Measurements from ENCODE around the gene PRKCE. TPM values are rescaled to one million over a fixed set of nuclear protein-coding genes. Genes with fewer than 3 reads are reported as not detected.
A peak's percentile ranks its signal among the peaks of the same experiment; 100 is the strongest.

The PRKCE gene
- polyA plus RNA-seq (2013, experiment 1 of 2), result 19.1 TPM
- polyA plus RNA-seq (2013, experiment 2 of 2), result 19.3 TPM

GRCh38 chr2:45651415-45652089, at the start of gene PRKCE:
PRKCE (plus strand) TSS chr2:45651675.
- Histone ChIP-seq H3K4me1 (ENCODE audit: control insufficient read depth, insufficient read depth, low read length, poor library complexity, severe bottlenecking) (peaks cover 7% of the 10 kb centered on the region), H3K4me3 (ENCODE audit: extremely low read depth, insufficient read depth, low read length, poor library complexity, severe bottlenecking) (peak within 1 kb of the TSS; percentile 91), H3K9me3 (ENCODE audit: control insufficient read depth, low read length) (no peaks in the 10 kb centered on the region), H3K36me3 (ENCODE audit: control insufficient read depth, insufficient read depth, low read length) (peaks cover 15% of the 10 kb centered on the region), H3K27ac (ENCODE audit: low read depth, low read length, severe bottlenecking) (peak within 1 kb of the TSS; percentile 78)
- WGBS, 2 experiments (ENCODE audit: insufficient coverage in 2 of 2), result 1% methylated on average over 22 to 27 of the region's 66 CpGs

- H3K27ac ChIP-seq (ENCODE audit: low read depth, low read length, severe bottlenecking), result no peak overlapping the region
- H3K4me1 ChIP-seq (ENCODE audit: control insufficient read depth, insufficient read depth, low read length, poor library complexity, severe bottlenecking), result no peaks in the 10 kb centered on the region
- H3K36me3 ChIP-seq (ENCODE audit: control insufficient read depth, insufficient read depth, low read length), result peaks cover 60% of the 10 kb centered on the region
- H3K9me3 ChIP-seq (ENCODE audit: control insufficient read depth, low read length), result no peaks in the 10 kb centered on the region
- H3K4me3 ChIP-seq (ENCODE audit: extremely low read depth, insufficient read depth, low read length, poor library complexity, severe bottlenecking), result no peak overlapping the region
- WGBS, 2 experiments (ENCODE audit: insufficient coverage in 2 of 2), result 100% methylated on average over 2 of the region's 2 CpGs; no CpG with 5 or more reads in 1 of the 2 experiments
Observed at GRCh38 chr2:45602624-45603023, 48.9 kb upstream of the PRKCE start.

GRCh38 chr2:45605116-45605515, 46.4 kb upstream of the PRKCE start:
- Histone ChIP-seq H3K27ac (ENCODE audit: low read depth, low read length, severe bottlenecking) (no peak overlapping the region), H3K4me3 (ENCODE audit: extremely low read depth, insufficient read depth, low read length, poor library complexity, severe bottlenecking) (no peak overlapping the region), H3K9me3 (ENCODE audit: control insufficient read depth, low read length) (no peaks in the 10 kb centered on the region), H3K4me1 (ENCODE audit: control insufficient read depth, insufficient read depth, low read length, poor library complexity, severe bottlenecking) (peaks cover 5% of the 10 kb centered on the region), H3K36me3 (ENCODE audit: control insufficient read depth, insufficient read depth, low read length) (peaks cover 41% of the 10 kb centered on the region)
- WGBS, 2 experiments (ENCODE audit: insufficient coverage in 2 of 2), result 80 to 100% methylated on average over 1 of the region's 2 CpGs

- WGBS, 2 experiments (ENCODE audit: insufficient coverage in 2 of 2), result 89% methylated on average over 1 of the region's 1 CpG; no CpG with 5 or more reads in 1 of the 2 experiments
- peaks cover 24% of the 10 kb centered on the region for H3K36me3 ChIP-seq (ENCODE audit: control insufficient read depth, insufficient read depth, low read length)
- H3K4me3 ChIP-seq (ENCODE audit: extremely low read depth, insufficient read depth, low read length, poor library complexity, severe bottlenecking), result no peak overlapping the region
- H3K27ac ChIP-seq (ENCODE audit: low read depth, low read length, severe bottlenecking), result no peak overlapping the region
- H3K9me3 ChIP-seq (ENCODE audit: control insufficient read depth, low read length), result no peaks in the 10 kb centered on the region
- H3K4me1 ChIP-seq (ENCODE audit: control insufficient read depth, insufficient read depth, low read length, poor library complexity, severe bottlenecking), result peaks cover 10% of the 10 kb centered on the region
Observed at GRCh38 chr2:45606796-45607195, 44.7 kb upstream of the PRKCE start.

- no peaks in the 10 kb centered on the region for H3K9me3 ChIP-seq (ENCODE audit: control insufficient read depth, low read length)
- peaks cover 12% of the 10 kb centered on the region for H3K4me1 ChIP-seq (ENCODE audit: control insufficient read depth, insufficient read depth, low read length, poor library complexity, severe bottlenecking)
- no peak overlapping the region for H3K4me3 ChIP-seq (ENCODE audit: extremely low read depth, insufficient read depth, low read length, poor library complexity, severe bottlenecking)
- WGBS, 2 experiments (ENCODE audit: insufficient coverage in 2 of 2), result no CpG with 5 or more reads among the region's 1 CpG
- no peak overlapping the region for H3K27ac ChIP-seq (ENCODE audit: low read depth, low read length, severe bottlenecking)
- peaks cover 17% of the 10 kb centered on the region for H3K36me3 ChIP-seq (ENCODE audit: control insufficient read depth, insufficient read depth, low read length)
Observed at GRCh38 chr2:45607701-45608100, 43.8 kb upstream of the PRKCE start.

- Histone ChIP-seq H3K36me3 (ENCODE audit: control insufficient read depth, insufficient read depth, low read length) (no peaks in the 10 kb centered on the region), H3K27ac (ENCODE audit: low read depth, low read length, severe bottlenecking) (peak overlapping the region; percentile 90), H3K4me3 (ENCODE audit: extremely low read depth, insufficient read depth, low read length, poor library complexity, severe bottlenecking) (peak overlapping the region; percentile 83), H3K4me1 (ENCODE audit: control insufficient read depth, insufficient read depth, low read length, poor library complexity, severe bottlenecking) (peaks cover 12% of the 10 kb centered on the region), H3K9me3 (ENCODE audit: control insufficient read depth, low read length) (no peaks in the 10 kb centered on the region)
- whole genome bisulfite sequencing, 2 experiments (ENCODE audit: insufficient coverage in 2 of 2), result 1 to 2% methylated on average over 16 to 20 of the region's 23 CpGs
Observed at GRCh38 chr2:45610281-45611019, 41.0 kb upstream of the PRKCE start.

- H3K27ac ChIP-seq (ENCODE audit: low read depth, low read length, severe bottlenecking), result peak within 1 kb of the TSS; percentile 90
- H3K36me3 ChIP-seq (ENCODE audit: control insufficient read depth, insufficient read depth, low read length), result no peaks in the 10 kb centered on the region
- H3K4me3 ChIP-seq (ENCODE audit: extremely low read depth, insufficient read depth, low read length, poor library complexity, severe bottlenecking), result peak within 1 kb of the TSS; percentile 83
- H3K4me1 ChIP-seq (ENCODE audit: control insufficient read depth, insufficient read depth, low read length, poor library complexity, severe bottlenecking), result peaks cover 12% of the 10 kb centered on the region
- H3K9me3 ChIP-seq (ENCODE audit: control insufficient read depth, low read length), result no peaks in the 10 kb centered on the region
- 0% methylated on average over 22 to 31 of the region's 44 CpGs for WGBS, 2 experiments (ENCODE audit: insufficient coverage in 2 of 2)
Observed at GRCh38 chr2:45611020-45611859, 40.2 kb upstream of the PRKCE start, which contains the start of gene SRBD1. SRBD1 (minus strand) TSS chr2:45611267; CDS start chr2:45605441, 5,826 bp downstream.

DNA sequence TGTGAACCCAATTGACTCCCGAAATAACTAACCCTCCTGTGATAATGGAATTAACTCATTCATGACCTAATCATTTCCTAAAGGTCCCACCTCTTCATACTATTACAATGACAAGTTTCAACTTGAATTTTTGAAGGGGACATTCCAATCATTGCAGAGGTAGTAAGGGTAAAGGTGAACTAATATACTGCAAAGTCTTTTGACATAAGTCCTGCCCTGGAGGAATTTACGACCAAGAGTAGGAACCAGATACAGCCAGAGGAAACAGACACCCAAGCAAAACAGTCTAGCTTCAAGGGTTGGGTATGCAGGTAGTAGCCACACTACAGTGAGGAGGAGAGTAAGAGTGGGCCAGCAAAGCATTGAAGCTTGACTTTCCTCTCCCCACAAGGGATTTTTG, 39.2 kb upstream of the PRKCE start:
- peaks cover 12% of the 10 kb centered on the region for H3K4me1 ChIP-seq (ENCODE audit: control insufficient read depth, insufficient read depth, low read length, poor library complexity, severe bottlenecking)
- no peak overlapping the region for H3K27ac ChIP-seq (ENCODE audit: low read depth, low read length, severe bottlenecking)
- H3K9me3 ChIP-seq (ENCODE audit: control insufficient read depth, low read length), result no peaks in the 10 kb centered on the region
- 75% methylated on average over 1 of the region's 2 CpGs; no CpG with 5 or more reads in 1 of the 2 experiments for WGBS, 2 experiments (ENCODE audit: insufficient coverage in 2 of 2)
- no peak overlapping the region for H3K4me3 ChIP-seq (ENCODE audit: extremely low read depth, insufficient read depth, low read length, poor library complexity, severe bottlenecking)
- H3K36me3 ChIP-seq (ENCODE audit: control insufficient read depth, insufficient read depth, low read length), result no peaks in the 10 kb centered on the region

- Histone ChIP-seq H3K4me1 (ENCODE audit: control insufficient read depth, insufficient read depth, low read length, poor library complexity, severe bottlenecking) (peaks cover 12% of the 10 kb centered on the region), H3K27ac (ENCODE audit: low read depth, low read length, severe bottlenecking) (no peak overlapping the region), H3K4me3 (ENCODE audit: extremely low read depth, insufficient read depth, low read length, poor library complexity, severe bottlenecking) (no peak overlapping the region), H3K36me3 (ENCODE audit: control insufficient read depth, insufficient read depth, low read length) (no peaks in the 10 kb centered on the region), H3K9me3 (ENCODE audit: control insufficient read depth, low read length) (no peaks in the 10 kb centered on the region)
- 100% methylated on average over 1 of the region's 2 CpGs for WGBS, 2 experiments (ENCODE audit: insufficient coverage in 2 of 2)
Observed at GRCh38 chr2:45612731-45613130, 38.7 kb upstream of the PRKCE start.

DNA sequence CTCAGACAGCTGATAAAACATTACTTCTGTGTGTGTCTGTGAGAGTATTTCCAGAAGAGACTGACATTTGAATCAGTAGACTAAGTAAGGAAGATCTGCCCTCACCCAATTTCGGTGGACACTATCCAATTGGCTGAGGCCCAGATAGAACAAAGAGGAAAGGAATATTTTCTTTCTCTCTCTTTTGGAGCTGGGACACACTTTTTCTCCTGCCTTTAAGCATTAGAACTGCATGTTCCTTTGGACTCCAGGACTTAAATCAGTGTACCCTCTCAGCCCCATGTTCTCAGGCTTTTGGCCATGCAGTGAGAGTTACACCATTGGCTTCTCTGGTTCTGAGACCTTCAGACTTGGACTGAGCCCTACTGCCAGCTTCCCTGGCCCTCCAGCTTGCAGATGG, 37.1 kb upstream of the PRKCE start:
- Histone ChIP-seq H3K9me3 (ENCODE audit: control insufficient read depth, low read length) (no peaks in the 10 kb centered on the region), H3K4me3 (ENCODE audit: extremely low read depth, insufficient read depth, low read length, poor library complexity, severe bottlenecking) (no peak overlapping the region), H3K4me1 (ENCODE audit: control insufficient read depth, insufficient read depth, low read length, poor library complexity, severe bottlenecking) (peaks cover 12% of the 10 kb centered on the region), H3K27ac (ENCODE audit: low read depth, low read length, severe bottlenecking) (no peak overlapping the region), H3K36me3 (ENCODE audit: control insufficient read depth, insufficient read depth, low read length) (no peaks in the 10 kb centered on the region)
- no CpG with 5 or more reads among the region's 1 CpG for WGBS, 2 experiments (ENCODE audit: insufficient coverage in 2 of 2)
